Neural cell (in vitro differentiated cells): ENCODE measurements around the gene FXYD2.
"Not testable (repeated sequence)": the region's sequence is repeated elsewhere in the genome, so short reads cannot be mapped to it uniquely, and the experiment has no call there.

ENCODE experiments used
- CTCF ChIP-seq: fragments of 450-650 bp; IDR thresholded peaks from 2 replicates; pipeline ENCODE4 v1.5.1; 2014; ENCODE audit warnings: antibody characterized with exemption, mild to moderate bottlenecking, moderate library complexity; ENCODE audit not compliant: poor library complexity, severe bottlenecking
- EP300 ChIP-seq: fragments of 450-650 bp; conservative IDR thresholded peaks from 2 replicates; pipeline ENCODE4 v1.6.1; 2014; ENCODE audit warnings: antibody characterized with exemption, mild to moderate bottlenecking, moderate library complexity; ENCODE audit not compliant: poor library complexity, severe bottlenecking
- EZH2 ChIP-seq: fragments of 200-600, 300-800 bp; shearing (Covaris generic), sonication (generic); IDR thresholded peaks from 2 replicates; pipeline ENCODE4 v1.6.1; 2014; ENCODE audit warnings: antibody characterized with exemption, low read length, borderline replicate concordance, mild to moderate bottlenecking; ENCODE audit not compliant: insufficient read depth, poor library complexity, severe bottlenecking
- MXI1 ChIP-seq: fragments of 450-650 bp; conservative IDR thresholded peaks from 2 replicates; pipeline ENCODE4 v1.6.1; 2014; ENCODE audit warnings: antibody characterized with exemption, mild to moderate bottlenecking; ENCODE audit not compliant: poor library complexity, severe bottlenecking
- POLR2AphosphoS5 ChIP-seq: IDR thresholded peaks from 2 replicates; pipeline ENCODE4 v1.6.1; 2012
- RAD21 ChIP-seq: fragments of 450-650 bp; conservative IDR thresholded peaks from 2 replicates; pipeline ENCODE4 v1.6.1; 2014; ENCODE audit warnings: antibody characterized with exemption, mild to moderate bottlenecking, moderate library complexity
- SMC3 ChIP-seq: fragments of 450-650 bp; conservative IDR thresholded peaks from 2 replicates; pipeline ENCODE4 v1.6.1; 2014; ENCODE audit warnings: antibody characterized with exemption, mild to moderate bottlenecking, moderate library complexity; ENCODE audit not compliant: poor library complexity
- TAF1 ChIP-seq: IDR thresholded peaks from 2 replicates; pipeline ENCODE4 v1.6.1; 2012; ENCODE audit warnings: low read depth

- TF ChIP-seq EZH2, TAF1, MXI1, CTCF, RAD21, EP300, POLR2AphosphoS5, SMC3: not testable (repeated sequence)
These were observed 14.5 kb downstream of the FXYD2 start for GRCh38 chr11:117810056-117810451.
